A673 (cell line): ENCODE results near the gene VAMP2. TPM values are rescaled to one million over a fixed set of nuclear protein-coding genes. Genes with fewer than 3 reads are reported as not detected.
A peak's percentile ranks its signal among the peaks of the same experiment; 100 is the strongest.

Experiments used
- BruUV-seq: library from RNA; stranded (reverse); fragments of 400-500 nt; replicated peaks from 2 replicates; lab custom pipeline; 2021; lab: Mats Ljungman, UMichigan
- CTCF ChIA-PET: fragments of 300-600 bp; sonication (Branson Sonifier 250); formaldehyde crosslinking; loops from one replicate; lab custom pipeline; 2022; ENCODE audit warnings: antibody characterized with exemption; lab: Charles Lee
- POLR2A ChIA-PET: fragments of 300-600 bp; sonication (Branson Sonifier 250); formaldehyde crosslinking; loops from one replicate; lab custom pipeline; 2022; ENCODE audit warnings: antibody characterized with exemption; ENCODE audit not compliant: low non-redundant PET; lab: Charles Lee
- DNase-seq: peaks from one replicate; pipeline ENCODE4 v3.0.0-alpha.2; 2015; ENCODE audit warnings: low spot score
- H3K27ac ChIP-seq: fragments of 200-600 bp; sonication (generic); 2 replicates; pipeline ENCODE4 v1.5.1; 2016; ENCODE audit warnings: mixed run types, low read depth, mild to moderate bottlenecking, mixed read lengths, antibody characterized with exemption, low read length; ENCODE audit not compliant: poor library complexity, severe bottlenecking
- H3K27me3 ChIP-seq: fragments of 200-600 bp; sonication (generic); replicated peaks from 2 replicates; pipeline ENCODE4 v1.6.1; 2017; ENCODE audit warnings: mixed run types, low read depth, mild to moderate bottlenecking, mixed read lengths, antibody characterized with exemption, low read length; ENCODE audit not compliant: insufficient read depth, poor library complexity
- H3K36me3 ChIP-seq: fragments of 200-600 bp; sonication (generic); 2 replicates; pipeline ENCODE4 v1.6.1; 2016; ENCODE audit warnings: mixed run types, mild to moderate bottlenecking, mixed read lengths, antibody characterized with exemption, low read length; ENCODE audit not compliant: insufficient read depth, poor library complexity, severe bottlenecking
- H3K4me1 ChIP-seq: fragments of 200-600 bp; sonication (generic); 2 replicates; pipeline ENCODE4 v1.6.1; 2017; ENCODE audit warnings: mixed run types, mild to moderate bottlenecking, mixed read lengths, antibody characterized with exemption, low read length; ENCODE audit not compliant: insufficient read depth, poor library complexity, severe bottlenecking
- H3K4me3 ChIP-seq: fragments of 200-600 bp; sonication (generic); 2 replicates; pipeline ENCODE4 v1.5.1; 2016; ENCODE audit warnings: low read depth, mixed run types, mild to moderate bottlenecking, mixed read lengths, low read length; ENCODE audit not compliant: poor library complexity, severe bottlenecking
- H3K9me3 ChIP-seq: fragments of 200-600 bp; sonication (generic); 2 replicates; pipeline ENCODE4 v1.6.1; 2016; ENCODE audit warnings: mixed run types, low read depth, mild to moderate bottlenecking, mixed read lengths, antibody characterized with exemption, low read length; ENCODE audit not compliant: poor library complexity, severe bottlenecking
- CTCF ChIP-seq: fragments of 300-800, 200-600 bp; sonication (generic); conservative IDR thresholded peaks from 2 replicates; pipeline ENCODE4 v1.5.1; 2017; ENCODE audit warnings: low read depth, mild to moderate bottlenecking, antibody characterized with exemption, low read length, moderate library complexity, mixed read lengths
- EZH2 ChIP-seq: fragments of 200-600 bp; sonication (generic); IDR thresholded peaks from 2 replicates; pipeline ENCODE4 v1.6.1; 2017; ENCODE audit warnings: borderline replicate concordance, low read depth, mild to moderate bottlenecking, mixed read lengths, antibody characterized with exemption, low read length; ENCODE audit not compliant: poor library complexity, severe bottlenecking
- intact Hi-C: fragments of 100-400 bp; cut with micrococcal nuclease; formaldehyde crosslinking; loops from one replicate; pipeline ENCODE4 v1.10.0; 2022; ENCODE audit not compliant: unreplicated experiment
- total RNA-seq: library from RNA; stranded (reverse); gene quantifications from 2 replicates; pipeline ENCODE4 v1.2.3, GENCODE V29; 2021

Gene VAMP2
- total RNA-seq, 1 experiment from 2014 or later: 41.3 TPM

GRCh38 chr17:8176998-8177731 is 14.4 kb upstream of the VAMP2 start:
- H3K9me3 ChIP-seq: no peaks in the 10 kb centered on the region
- peak overlapping the region; percentile 57 for H3K4me3 ChIP-seq
- peaks cover 18% of the 10 kb centered on the region for H3K4me1 ChIP-seq
- TSS peak; percentile 85 for BruUV-seq
- no peak for TF ChIP-seq EZH2
- TF ChIP-seq CTCF: no peak
- intact Hi-C loops: no loop called here
- ChIA-PET CTCF (no interaction called here), POLR2A (interaction anchor here (0.6 kb wide), 2 partner anchors 41 to 43 kb away, joined by 3 to 4 read pairs; no protein-coding TSS in a partner anchor)
- no peak for DNase-seq
- H3K36me3 ChIP-seq: no peaks in the 10 kb centered on the region
- no peaks in the 10 kb centered on the region for H3K27me3 ChIP-seq
- peak overlapping the region; percentile 70 for H3K27ac ChIP-seq

DNA sequence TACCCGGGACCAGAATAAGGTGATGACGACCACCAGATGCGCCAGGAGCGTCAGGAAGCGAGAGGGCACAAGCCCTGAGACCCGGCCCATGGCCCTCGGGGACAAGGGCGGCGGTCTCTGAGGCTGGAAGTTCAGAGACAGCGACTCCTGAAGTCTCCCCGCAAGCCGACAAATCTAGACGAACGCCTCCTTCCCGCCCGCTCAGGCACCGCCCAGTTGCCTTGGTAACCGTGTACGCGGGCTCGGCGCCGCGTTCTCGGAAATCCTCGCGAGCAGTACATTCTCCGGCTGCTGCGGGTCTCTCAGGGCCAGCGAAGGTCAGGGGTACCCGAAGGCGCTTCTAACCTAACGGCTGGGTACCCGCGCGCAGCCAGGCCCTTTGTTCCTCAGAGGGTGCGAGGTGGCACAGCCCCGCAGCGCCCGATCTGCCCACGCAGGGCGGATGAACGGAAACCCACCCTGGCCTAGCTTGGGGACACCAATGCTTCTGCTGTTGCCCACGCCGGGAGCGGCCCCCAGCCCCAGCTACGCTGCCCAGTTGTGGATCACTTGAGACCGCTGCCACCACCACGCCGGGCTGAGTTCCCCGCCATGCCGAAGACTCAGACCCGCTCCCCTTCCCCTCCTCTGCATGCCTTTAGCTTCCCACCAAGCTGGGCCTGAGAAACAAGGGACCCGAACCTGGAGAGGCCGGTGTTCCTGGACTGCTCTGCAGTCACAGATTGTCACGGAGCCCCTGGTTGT is 13.6 kb upstream of the VAMP2 start, which contains the start of gene TMEM107:
Gene TMEM107, minus strand, starts transcription at position 184 of the 744 bp plus-strand sequence. Its CDS starts 94 bp downstream, at position 90.
- BruUV-seq: no TSS peak
- H3K4me1 ChIP-seq: peaks cover 18% of the 10 kb centered on the region
- no peaks in the 10 kb centered on the region for H3K36me3 ChIP-seq
- intact Hi-C loops: no loop called here
- peak; percentile 94 for DNase-seq
- TF ChIP-seq EZH2 (no peak), CTCF (0 out of 2 replicates have a peak, but pooled peaks have one; percentile 15)
- ChIA-PET POLR2A (interaction anchor here (0.6 kb wide), 2 partner anchors 42 kb away, joined by 3 to 4 read pairs; no protein-coding TSS in a partner anchor), CTCF (interaction anchor here (0.5 kb wide), 1 partner anchor 517 kb away, joined by 6 read pairs; no protein-coding TSS in a partner anchor)
- H3K4me3 ChIP-seq: peak within 1 kb of the TSS; percentile 57
- H3K27me3 ChIP-seq: no peaks in the 10 kb centered on the region
- peak within 1 kb of the TSS; percentile 70 for H3K27ac ChIP-seq
- no peaks in the 10 kb centered on the region for H3K9me3 ChIP-seq

DNA sequence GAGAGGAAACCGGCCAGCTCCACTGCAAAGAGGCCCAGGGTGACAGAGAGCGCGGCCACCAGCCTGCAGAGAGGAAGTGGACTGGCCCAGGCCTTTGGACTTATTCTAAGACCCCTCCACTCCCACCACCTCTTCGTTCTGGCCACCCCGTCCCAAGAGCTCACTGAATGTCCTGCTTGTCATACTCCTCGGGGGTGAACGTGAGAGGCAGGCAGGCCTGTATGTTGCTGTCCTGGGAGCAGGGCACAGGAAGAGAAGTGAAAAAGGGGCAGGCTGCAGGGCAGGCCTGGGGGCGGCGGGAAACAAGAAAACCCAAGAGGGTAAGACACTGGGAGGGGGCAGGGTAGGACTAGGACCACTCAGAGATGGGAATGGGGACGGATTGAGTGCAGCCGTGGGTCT is 13.0 kb upstream of the VAMP2 start:
- POLR2A ChIA-PET: interaction anchor here (0.5 kb wide), 1 partner anchor 56 kb away, joined by 3 read pairs; no protein-coding TSS in a partner anchor
- Histone ChIP-seq H3K27ac (peak overlapping the region; percentile 70), H3K27me3 (no peaks in the 10 kb centered on the region), H3K36me3 (no peaks in the 10 kb centered on the region), H3K4me3 (peak overlapping the region; percentile 57), H3K9me3 (no peaks in the 10 kb centered on the region), H3K4me1 (peaks cover 18% of the 10 kb centered on the region)
- intact Hi-C loops: no loop called here
- CTCF ChIA-PET: interaction anchor here (0.5 kb wide), 1 partner anchor 516 kb away, joined by 6 read pairs; no protein-coding TSS in a partner anchor
- DNase-seq: no peak
- no TSS peak for BruUV-seq
- TF ChIP-seq CTCF (no peak), EZH2 (no peak)
